WTC11 (cell line): ENCODE results near the gene PAX8. TPM values are rescaled to one million over a fixed set of nuclear protein-coding genes. Genes with fewer than 3 reads are reported as not detected.
"Not testable (repeated sequence)": the region's sequence is repeated elsewhere in the genome, so short reads cannot be mapped to it uniquely, and the experiment has no call there.

Experiments used
- ATAC-seq: fragments of 200-7000 bp; cut with Tn5 transposase; 2 replicates; pipeline ENCODE4 v1.10.0; 2021; ENCODE audit warnings: mild to moderate bottlenecking, moderate library complexity
- CTCF ChIA-PET: fragments of 300-600 bp; sonication (Branson Sonifier 250); formaldehyde crosslinking; loops from one replicate; lab custom pipeline; 2021; ENCODE audit warnings: antibody characterized with exemption; lab: Charles Lee
- POLR2A ChIA-PET: fragments of 350-600 bp; sonication (Branson Sonifier 250); formaldehyde crosslinking; loops from one replicate; lab custom pipeline; 2021; ENCODE audit warnings: antibody characterized with exemption; lab: Charles Lee
- DNase-seq: peaks from one replicate; pipeline ENCODE4 v3.0.0; 2021; ENCODE audit warnings: low spot score
- H3K27ac Mint-ChIP-seq: 2 replicates; pipeline ENCODE4 v1.8.0; 2021; ENCODE audit warnings: mixed read lengths
- H3K27me3 Mint-ChIP-seq: 2 replicates; pipeline ENCODE4 v1.8.0; 2021; ENCODE audit warnings: low read depth, mild to moderate bottlenecking, moderate library complexity, mixed read lengths
- H3K36me3 Mint-ChIP-seq: 2 replicates; pipeline ENCODE4 v1.8.0; 2021; ENCODE audit warnings: mixed read lengths
- H3K4me1 Mint-ChIP-seq: 2 replicates; pipeline ENCODE4 v1.8.0; 2022; ENCODE audit warnings: mixed read lengths
- H3K4me3 Mint-ChIP-seq: 2 replicates; pipeline ENCODE4 v1.8.0; 2021; ENCODE audit warnings: mild to moderate bottlenecking, moderate library complexity, mixed read lengths
- H3K9me3 Mint-ChIP-seq: 2 replicates; pipeline ENCODE4 v1.8.0; 2021; ENCODE audit warnings: mixed read lengths
- ATF1 ChIP-seq: sonication (generic); formaldehyde crosslinking; IDR thresholded peaks from 2 replicates; pipeline ENCODE4 v1.8.1; 2023; ENCODE audit warnings: mild to moderate bottlenecking, moderate library complexity, missing genetic modification reagents
- FOXP1 ChIP-seq: sonication (generic); formaldehyde crosslinking; IDR thresholded peaks from 2 replicates; pipeline ENCODE4 v1.8.0; 2022; ENCODE audit warnings: missing genetic modification reagents, mild to moderate bottlenecking, moderate library complexity, borderline replicate concordance
- GABPB1 ChIP-seq: sonication (generic); formaldehyde crosslinking; IDR thresholded peaks from 2 replicates; pipeline ENCODE4 v1.8.1; 2023; ENCODE audit warnings: mild to moderate bottlenecking, missing genetic modification reagents
- GRHL2 ChIP-seq: fragments of 250-450 bp; sonication (Bioruptor Pico); IDR thresholded peaks from 2 replicates; pipeline ENCODE4 v1.8.0; 2022; ENCODE audit warnings: mild to moderate bottlenecking, moderate library complexity; ENCODE audit not compliant: insufficient replicate concordance, severe bottlenecking
- KAT7 ChIP-seq: sonication (generic); formaldehyde crosslinking; IDR thresholded peaks from 2 replicates; pipeline ENCODE4 v1.8.1; 2023; ENCODE audit warnings: missing genetic modification reagents, mild to moderate bottlenecking, borderline replicate concordance
- MYBL2 ChIP-seq: sonication (generic); formaldehyde crosslinking; IDR thresholded peaks from 2 replicates; pipeline ENCODE4 v1.8.1; 2023; ENCODE audit warnings: mild to moderate bottlenecking, moderate library complexity, missing genetic modification reagents
- NFATC4 ChIP-seq: fragments of 250-450 bp; sonication (Bioruptor Pico); IDR thresholded peaks from 2 replicates; pipeline ENCODE4 v1.9.0; 2021; ENCODE audit warnings: mild to moderate bottlenecking
- NFE2L1 ChIP-seq: sonication (generic); formaldehyde crosslinking; IDR thresholded peaks from 2 replicates; pipeline ENCODE4 v1.8.1; 2023; ENCODE audit warnings: missing genetic modification reagents
- NR3C1 ChIP-seq: sonication (generic); formaldehyde crosslinking; conservative IDR thresholded peaks from 2 replicates; pipeline ENCODE4 v1.8.1; 2023; ENCODE audit warnings: low read depth, mild to moderate bottlenecking, missing genetic modification reagents
- RELA ChIP-seq: sonication (generic); formaldehyde crosslinking; IDR thresholded peaks from 2 replicates; pipeline ENCODE4 v1.8.1; 2022; ENCODE audit warnings: missing genetic modification reagents, mild to moderate bottlenecking, borderline replicate concordance
- SOX15 ChIP-seq: fragments of 250-450 bp; sonication (Bioruptor Pico); IDR thresholded peaks from 2 replicates; pipeline ENCODE4 v1.9.0; 2021; ENCODE audit warnings: mild to moderate bottlenecking
- TEAD4 ChIP-seq: sonication (generic); formaldehyde crosslinking; IDR thresholded peaks from 2 replicates; pipeline ENCODE4 v1.8.0; 2022; ENCODE audit warnings: mild to moderate bottlenecking, missing genetic modification reagents
- TP53 ChIP-seq: sonication (generic); formaldehyde crosslinking; IDR thresholded peaks from 2 replicates; pipeline ENCODE4 v1.8.1; 2023; ENCODE audit warnings: mild to moderate bottlenecking, missing genetic modification reagents
- ZBTB21 ChIP-seq: sonication (generic); formaldehyde crosslinking; IDR thresholded peaks from 2 replicates; pipeline ENCODE4 v1.8.1; 2023; ENCODE audit warnings: mild to moderate bottlenecking, missing genetic modification reagents, borderline replicate concordance
- ZNF138 ChIP-seq: sonication (generic); formaldehyde crosslinking; conservative IDR thresholded peaks from 2 replicates; pipeline ENCODE4 v1.8.1; 2022; ENCODE audit warnings: mild to moderate bottlenecking, moderate library complexity, missing genetic modification reagents
- ZNF396 ChIP-seq: fragments of 250-450 bp; sonication (Bioruptor Pico); IDR thresholded peaks from 2 replicates; pipeline ENCODE4 v1.8.0; 2021; ENCODE audit warnings: mild to moderate bottlenecking, moderate library complexity, borderline replicate concordance
- ZNF423 ChIP-seq: fragments of 250-450 bp; sonication (Bioruptor Pico); IDR thresholded peaks from 2 replicates; pipeline ENCODE4 v2.1.2; 2022; ENCODE audit warnings: mild to moderate bottlenecking, moderate library complexity
- ZNF512 ChIP-seq: sonication (generic); formaldehyde crosslinking; IDR thresholded peaks from 2 replicates; pipeline ENCODE4 v1.8.1; 2022; ENCODE audit warnings: missing genetic modification reagents, borderline replicate concordance
- ZNF671 ChIP-seq: fragments of 250-450 bp; sonication (Bioruptor Pico); IDR thresholded peaks from 2 replicates; pipeline ENCODE4 v1.8.0; 2021; ENCODE audit warnings: mild to moderate bottlenecking
- ZSCAN18 ChIP-seq: fragments of 250-450 bp; sonication (Bioruptor Pico); IDR thresholded peaks from 2 replicates; pipeline ENCODE4 v2.1.2; 2022; ENCODE audit warnings: mild to moderate bottlenecking, moderate library complexity
- total RNA-seq: library from RNA; stranded (reverse); gene quantifications from 3 replicates; pipeline ENCODE4 v1.2.3, GENCODE V29; 2021
- TF ChIP-seq, protein P1 (sequence below): fragments of 250-450 bp; sonication (Bioruptor Pico); IDR thresholded peaks from 2 replicates; pipeline ENCODE4 v1.8.0; 2021; ENCODE audit warnings: mild to moderate bottlenecking
- TF ChIP-seq, protein P2 (sequence below): sonication (generic); formaldehyde crosslinking; IDR thresholded peaks from 2 replicates; pipeline ENCODE4 v1.8.0; 2022; ENCODE audit warnings: mild to moderate bottlenecking, missing genetic modification reagents
- TF ChIP-seq, protein P3 (sequence below): sonication (generic); formaldehyde crosslinking; IDR thresholded peaks from 2 replicates; pipeline ENCODE4 v1.8.0; 2022; ENCODE audit warnings: mild to moderate bottlenecking, missing genetic modification reagents
- TF ChIP-seq, protein P4 (sequence below): sonication (generic); formaldehyde crosslinking; IDR thresholded peaks from 2 replicates; pipeline ENCODE4 v1.8.0; 2022; ENCODE audit warnings: mild to moderate bottlenecking, missing genetic modification reagents

Gene PAX8
- total RNA-seq, 1 experiment from 2014 or later, result 0.35 TPM

GRCh38 chr2:113291191-113291590 lies 12.5 kb upstream of the PAX8 start (continued):
- TF ChIP-seq TEAD4 (CRISPR knock-in tag) (no peak), RELA (CRISPR knock-in tag) (no peak), TP53 (CRISPR knock-in tag) (no peak), ATF1 (no peak), FOXP1 (CRISPR knock-in tag) (no peak), ZNF396 (no peak), SOX15 (CRISPR knock-in tag) (no peak), GRHL2 (no peak)
- TF ChIP-seq, protein P1, sequence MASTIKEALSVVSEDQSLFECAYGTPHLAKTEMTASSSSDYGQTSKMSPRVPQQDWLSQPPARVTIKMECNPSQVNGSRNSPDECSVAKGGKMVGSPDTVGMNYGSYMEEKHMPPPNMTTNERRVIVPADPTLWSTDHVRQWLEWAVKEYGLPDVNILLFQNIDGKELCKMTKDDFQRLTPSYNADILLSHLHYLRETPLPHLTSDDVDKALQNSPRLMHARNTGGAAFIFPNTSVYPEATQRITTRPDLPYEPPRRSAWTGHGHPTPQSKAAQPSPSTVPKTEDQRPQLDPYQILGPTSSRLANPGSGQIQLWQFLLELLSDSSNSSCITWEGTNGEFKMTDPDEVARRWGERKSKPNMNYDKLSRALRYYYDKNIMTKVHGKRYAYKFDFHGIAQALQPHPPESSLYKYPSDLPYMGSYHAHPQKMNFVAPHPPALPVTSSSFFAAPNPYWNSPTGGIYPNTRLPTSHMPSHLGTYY, result no peak

- H3K4me3 Mint-ChIP-seq, H3K36me3 Mint-ChIP-seq, H3K9me3 Mint-ChIP-seq, POLR2A ChIA-PET, DNase-seq, H3K27ac Mint-ChIP-seq, ATAC-seq: not testable (repeated sequence)
- Mint-ChIP-seq H3K27me3 (peaks cover 88% of the 10 kb centered on the region), H3K4me1 (peaks cover 11% of the 10 kb centered on the region)
- CTCF ChIA-PET, result interaction anchor here (1.0 kb wide), 1 partner anchor 150 kb away, joined by 3 read pairs; no protein-coding TSS in a partner anchor
These were observed 10.0 kb upstream of the PAX8 start for GRCh38 chr2:113288674-113289149.

GRCh38 chr2:113288117-113288673 lies 9.5 kb upstream of the PAX8 start:
- Mint-ChIP-seq H3K27me3 (peaks cover 84% of the 10 kb centered on the region), H3K4me1 (peaks cover 14% of the 10 kb centered on the region)
- ATAC-seq, H3K4me3 Mint-ChIP-seq, H3K36me3 Mint-ChIP-seq, H3K9me3 Mint-ChIP-seq, DNase-seq, H3K27ac Mint-ChIP-seq, CTCF ChIA-PET, POLR2A ChIA-PET: not testable (repeated sequence)

- CTCF ChIA-PET, result no interaction called here
- Mint-ChIP-seq H3K4me3 (no peak overlapping the region), H3K27me3 (peaks cover 84% of the 10 kb centered on the region), H3K36me3 (no peaks in the 10 kb centered on the region), H3K4me1 (peaks cover 16% of the 10 kb centered on the region), H3K9me3 (no peaks in the 10 kb centered on the region), H3K27ac (no peak overlapping the region)
- POLR2A ChIA-PET, result no interaction called here
- DNase-seq (no peak), ATAC-seq (no peak)
- TF ChIP-seq, protein P2, sequence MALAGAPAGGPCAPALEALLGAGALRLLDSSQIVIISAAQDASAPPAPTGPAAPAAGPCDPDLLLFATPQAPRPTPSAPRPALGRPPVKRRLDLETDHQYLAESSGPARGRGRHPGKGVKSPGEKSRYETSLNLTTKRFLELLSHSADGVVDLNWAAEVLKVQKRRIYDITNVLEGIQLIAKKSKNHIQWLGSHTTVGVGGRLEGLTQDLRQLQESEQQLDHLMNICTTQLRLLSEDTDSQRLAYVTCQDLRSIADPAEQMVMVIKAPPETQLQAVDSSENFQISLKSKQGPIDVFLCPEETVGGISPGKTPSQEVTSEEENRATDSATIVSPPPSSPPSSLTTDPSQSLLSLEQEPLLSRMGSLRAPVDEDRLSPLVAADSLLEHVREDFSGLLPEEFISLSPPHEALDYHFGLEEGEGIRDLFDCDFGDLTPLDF, result no peak
- TF ChIP-seq KAT7 (CRISPR knock-in tag) (no peak), MYBL2 (CRISPR knock-in tag) (no peak), NFATC4 (CRISPR knock-in tag) (no peak), NR3C1 (CRISPR knock-in tag) (no peak), ZSCAN18 (CRISPR knock-in tag) (no peak), ZNF512 (no peak), ZBTB21 (CRISPR knock-in tag) (no peak), ZNF423 (CRISPR knock-in tag) (no peak), ZNF138 (CRISPR knock-in tag) (no peak), ZNF671 (CRISPR knock-in tag) (no peak), SOX15 (CRISPR knock-in tag) (no peak), NFE2L1 (CRISPR knock-in tag) (no peak), GABPB1 (no peak)
- TF ChIP-seq, protein P3, sequence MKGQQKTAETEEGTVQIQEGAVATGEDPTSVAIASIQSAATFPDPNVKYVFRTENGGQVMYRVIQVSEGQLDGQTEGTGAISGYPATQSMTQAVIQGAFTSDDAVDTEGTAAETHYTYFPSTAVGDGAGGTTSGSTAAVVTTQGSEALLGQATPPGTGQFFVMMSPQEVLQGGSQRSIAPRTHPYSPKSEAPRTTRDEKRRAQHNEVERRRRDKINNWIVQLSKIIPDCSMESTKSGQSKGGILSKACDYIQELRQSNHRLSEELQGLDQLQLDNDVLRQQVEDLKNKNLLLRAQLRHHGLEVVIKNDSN (CRISPR knock-in tag), result no peak
- TF ChIP-seq, protein P4, sequence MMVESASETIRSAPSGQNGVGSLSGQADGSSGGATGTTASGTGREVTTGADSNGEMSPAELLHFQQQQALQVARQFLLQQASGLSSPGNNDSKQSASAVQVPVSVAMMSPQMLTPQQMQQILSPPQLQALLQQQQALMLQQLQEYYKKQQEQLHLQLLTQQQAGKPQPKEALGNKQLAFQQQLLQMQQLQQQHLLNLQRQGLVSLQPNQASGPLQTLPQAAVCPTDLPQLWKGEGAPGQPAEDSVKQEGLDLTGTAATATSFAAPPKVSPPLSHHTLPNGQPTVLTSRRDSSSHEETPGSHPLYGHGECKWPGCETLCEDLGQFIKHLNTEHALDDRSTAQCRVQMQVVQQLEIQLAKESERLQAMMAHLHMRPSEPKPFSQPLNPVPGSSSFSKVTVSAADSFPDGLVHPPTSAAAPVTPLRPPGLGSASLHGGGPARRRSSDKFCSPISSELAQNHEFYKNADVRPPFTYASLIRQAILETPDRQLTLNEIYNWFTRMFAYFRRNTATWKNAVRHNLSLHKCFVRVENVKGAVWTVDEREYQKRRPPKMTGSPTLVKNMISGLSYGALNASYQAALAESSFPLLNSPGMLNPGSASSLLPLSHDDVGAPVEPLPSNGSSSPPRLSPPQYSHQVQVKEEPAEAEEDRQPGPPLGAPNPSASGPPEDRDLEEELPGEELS, result no peak
These were observed 7.1 kb upstream of the PAX8 start for GRCh38 chr2:113285816-113286215.
